GM21825 (cell line): ENCODE measurements around the gene ZNF207.
"Not testable (repeated sequence)": the region's sequence is repeated elsewhere in the genome, so short reads cannot be mapped to it uniquely, and the experiment has no call there.

Experiments used
- ATAC-seq: cut with Tn5 transposase; IDR thresholded peaks from one replicate; pipeline ENCODE4 v1.9.1; 2021; ENCODE audit warnings: mild to moderate bottlenecking, moderate library complexity; ENCODE audit not compliant: unreplicated experiment

ZNF207 gene

GRCh38 chr17:32385121-32385520 lies 35.2 kb downstream of the ZNF207 start:
- ATAC-seq, result no peak

GRCh38 chr17:32385971-32386370 lies 36.0 kb downstream of the ZNF207 start:
- ATAC-seq, result no peak

- no peak for ATAC-seq
These were observed 36.9 kb downstream of the ZNF207 start for GRCh38 chr17:32386844-32387243.

- not testable (repeated sequence) for ATAC-seq
These were observed 38.2 kb downstream of the ZNF207 start for GRCh38 chr17:32388128-32388527.

GRCh38 chr17:32388613-32389459 lies 38.9 kb downstream of the ZNF207 start:
- no peak for ATAC-seq

GRCh38 chr17:32393904-32394303 lies 43.9 kb downstream of the ZNF207 start:
- no peak for ATAC-seq

GRCh38 chr17:32396343-32396742 lies 46.4 kb downstream of the ZNF207 start:
- no peak for ATAC-seq

- no peak for ATAC-seq
These were observed 49.0 kb downstream of the ZNF207 start for GRCh38 chr17:32398946-32399345.

GRCh38 chr17:32410085-32410484 lies 60.1 kb downstream of the ZNF207 start:
- not testable (repeated sequence) for ATAC-seq

GRCh38 chr17:32426894-32427293 lies 76.9 kb downstream of the ZNF207 start:
- no peak for ATAC-seq

GRCh38 chr17:32429598-32429997 lies 79.6 kb downstream of the ZNF207 start:
- no peak for ATAC-seq
